ENCODE data around the gene ABCG5. TPM values are rescaled to one million over a fixed set of nuclear protein-coding genes. Genes with fewer than 3 reads are reported as not detected.

ABCG5 gene
- total RNA-seq, 1 experiment from 2014 or later = not detected

- no peak overlapping the region for H3K4me3 Mint-ChIP-seq
- H3K27ac Mint-ChIP-seq = no peak overlapping the region
- no peaks in the 10 kb centered on the region; the same call in 1 of the 2 replicates for H3K9me3 Mint-ChIP-seq
- ChIA-PET POLR2A (no interaction called here), CTCF (no interaction called here)
- H3K27me3 Mint-ChIP-seq (ENCODE audit: low read depth) = peaks cover 2% of the 10 kb centered on the region; the same call in 1 of the 2 replicates
- peaks cover 6% of the 10 kb centered on the region for H3K4me1 Mint-ChIP-seq
- TF ChIP-seq SOX15 (CRISPR knock-in tag; IDR thresholded peaks at IDR 0.05) (no peak), USF2 (CRISPR knock-in tag; IDR thresholded peaks at IDR 0.05) (no peak), GTF2I (CRISPR knock-in tag; conservative IDR thresholded peaks at IDR 0.05) (no peak), ZNF423 (CRISPR knock-in tag; IDR thresholded peaks at IDR 0.05) (no peak), GABPB1 (CRISPR knock-in tag; IDR thresholded peaks at IDR 0.05) (no peak), EMX1 (CRISPR knock-in tag; IDR thresholded peaks at IDR 0.05) (no peak), HMGXB4 (CRISPR knock-in tag; IDR thresholded peaks at IDR 0.05) (no peak)
- ATAC-seq (no peak), DNase-seq (ENCODE audit: low spot score) (no peak)
- H3K36me3 Mint-ChIP-seq = no peaks in the 10 kb centered on the region
Measured at GRCh38 chr2:43824512-43824911, 14.1 kb downstream of the ABCG5 start.

GRCh38 chr2:43823751-43824150 lies 14.9 kb downstream of the ABCG5 start:
- CTCF ChIA-PET = interaction anchor here (0.5 to 0.7 kb wide), 2 partner anchors 25 to 286 kb away, joined by 3 to 4 read pairs; no protein-coding TSS in a partner anchor
- no peaks in the 10 kb centered on the region; the same call in 1 of the 2 replicates for H3K9me3 Mint-ChIP-seq
- ATAC-seq = no peak
- peaks cover 2% of the 10 kb centered on the region; the same call in 1 of the 2 replicates for H3K27me3 Mint-ChIP-seq (ENCODE audit: low read depth)
- no peak for DNase-seq (ENCODE audit: low spot score)
- TF ChIP-seq ZNF232 (CRISPR knock-in tag; IDR thresholded peaks at IDR 0.05) = no peak
- no peak for TF ChIP-seq ZBTB21 (CRISPR knock-in tag; IDR thresholded peaks at IDR 0.05; ENCODE audit: borderline replicate concordance)
- TF ChIP-seq ERG (CRISPR knock-in tag; IDR thresholded peaks at IDR 0.05) = no peak
- TF ChIP-seq KAT7 (CRISPR knock-in tag; IDR thresholded peaks at IDR 0.05; ENCODE audit: borderline replicate concordance) = no peak
- no peak for TF ChIP-seq ZNF263 (CRISPR knock-in tag; IDR thresholded peaks at IDR 0.05; ENCODE audit: low read depth)
- no peak for TF ChIP-seq ZNF532 (CRISPR knock-in tag; IDR thresholded peaks at IDR 0.05; ENCODE audit: borderline replicate concordance)
- TF ChIP-seq USF2 (CRISPR knock-in tag; IDR thresholded peaks at IDR 0.05) = no peak
- TF ChIP-seq ZNF219 (CRISPR knock-in tag; IDR thresholded peaks at IDR 0.05; ENCODE audit: borderline replicate concordance) = no peak
- no peak for TF ChIP-seq ZNF138 (CRISPR knock-in tag; conservative IDR thresholded peaks at IDR 0.05)
- no peak for TF ChIP-seq MAX (CRISPR knock-in tag; IDR thresholded peaks at IDR 0.05)
- no peak for TF ChIP-seq JAZF1 (CRISPR knock-in tag; IDR thresholded peaks at IDR 0.05)
- no peak for TF ChIP-seq CREB1 (CRISPR knock-in tag; IDR thresholded peaks at IDR 0.05)
- POLR2A ChIA-PET = no interaction called here
- H3K4me1 Mint-ChIP-seq = peaks cover 6% of the 10 kb centered on the region
- H3K36me3 Mint-ChIP-seq = no peaks in the 10 kb centered on the region
- no peak overlapping the region for H3K27ac Mint-ChIP-seq
- H3K4me3 Mint-ChIP-seq = no peak overlapping the region
